NCI-H460 (cell line): ENCODE data around the gene CFAP43. TPM values are rescaled to one million over a fixed set of nuclear protein-coding genes. Genes with fewer than 3 reads are reported as not detected.
"Not testable (repeated sequence)": the region's sequence is repeated elsewhere in the genome, so short reads cannot be mapped to it uniquely, and the experiment has no call there.

Experiments used
- DNase-seq: peaks from one replicate; pipeline ENCODE4 v3.0.0-alpha.2; 2016; ENCODE audit warnings: low read depth; ENCODE audit errors: extremely low read depth
- total RNA-seq: library from RNA; depleted of rRNA; stranded (reverse); fragments of >200 nt; shearing (Covaris generic); gene quantifications from 2 replicates; pipeline ENCODE4 v1.2.3, GENCODE V29; 2014

Gene CFAP43
- total RNA-seq, 1 experiment from 2014 or later = 0.22 TPM

- no peak for DNase-seq
These were observed 24.3 kb upstream of the CFAP43 start for GRCh38 chr10:104256335-104256961.

DNA sequence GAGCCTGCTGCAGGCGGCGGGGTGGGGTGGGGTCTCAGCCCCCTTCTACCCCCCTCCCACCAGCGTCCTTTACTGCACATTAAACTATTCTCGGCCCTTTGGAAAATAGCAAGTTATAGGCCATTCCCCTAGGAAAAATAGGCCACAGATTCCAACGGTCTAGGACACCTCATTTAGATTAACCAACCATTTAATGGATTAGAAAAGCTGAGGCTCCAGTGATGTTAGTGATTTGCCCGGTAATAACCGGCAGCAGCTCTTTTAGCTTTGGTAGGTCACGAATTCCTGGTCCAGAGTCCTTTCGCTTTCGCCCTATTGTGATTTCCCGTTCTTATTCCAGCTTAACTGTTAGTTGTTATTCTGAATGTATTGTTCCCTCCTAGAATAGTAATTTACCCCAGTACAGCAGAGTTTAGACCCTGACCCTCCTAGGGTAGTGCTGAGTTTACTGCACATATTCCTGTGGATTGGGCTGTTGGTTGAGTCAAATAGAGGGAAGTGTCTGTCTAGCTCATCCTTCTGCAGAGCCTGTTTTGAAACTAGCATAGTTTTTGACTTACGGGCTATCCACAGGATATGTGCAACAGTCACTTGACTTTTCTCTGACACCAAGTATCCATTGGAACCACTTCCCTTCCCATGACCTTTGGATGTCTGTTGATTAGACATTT lies 23.3 kb upstream of the CFAP43 start:
- DNase-seq = peak; percentile 41

DNA sequence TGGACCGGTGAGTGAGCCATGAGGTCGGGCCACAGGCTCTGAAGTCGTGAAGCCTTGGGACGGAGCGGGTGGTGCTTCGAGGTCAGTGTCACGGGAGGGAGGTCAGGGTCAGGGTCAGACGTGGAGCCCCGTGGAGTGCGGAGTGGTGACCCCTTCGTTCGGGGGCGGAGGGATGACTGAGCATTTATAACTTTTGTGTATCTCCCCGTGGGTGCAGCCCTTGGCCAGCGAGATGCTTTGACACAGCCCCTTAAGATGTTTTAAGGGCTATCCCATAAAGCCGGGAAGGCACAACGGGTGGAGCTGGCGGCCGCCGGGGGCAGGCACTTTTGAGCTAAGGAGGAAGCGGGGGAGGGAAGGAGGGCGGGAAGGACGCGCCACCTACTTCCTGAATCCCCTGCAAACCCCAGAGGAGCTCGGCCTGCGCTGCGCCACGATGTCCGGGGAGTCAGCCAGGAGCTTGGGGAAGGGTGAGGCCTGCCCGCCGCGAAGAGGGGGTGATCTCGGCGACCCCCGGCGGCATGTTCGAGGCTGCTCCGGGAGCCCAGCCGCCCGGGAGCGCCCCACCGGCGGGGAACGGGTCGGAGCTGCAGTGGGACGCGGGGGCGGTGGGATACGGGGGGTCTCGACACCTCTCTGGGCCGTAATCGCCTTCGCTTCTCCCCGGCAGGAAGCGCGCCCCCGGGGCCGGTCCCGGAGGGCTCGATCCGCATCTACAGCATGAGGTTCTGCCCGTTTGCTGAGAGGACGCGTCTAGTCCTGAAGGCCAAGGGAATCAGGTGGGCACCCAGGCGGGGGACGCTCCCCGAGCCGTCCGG lies 22.5 kb upstream of the CFAP43 start, which contains the start of gene GSTO1:
GSTO1 (plus strand) TSS at position 400 of the 818 bp plus-strand sequence; CDS start at position 437, 37 bp downstream.
- peak; percentile 58 for DNase-seq

DNA sequence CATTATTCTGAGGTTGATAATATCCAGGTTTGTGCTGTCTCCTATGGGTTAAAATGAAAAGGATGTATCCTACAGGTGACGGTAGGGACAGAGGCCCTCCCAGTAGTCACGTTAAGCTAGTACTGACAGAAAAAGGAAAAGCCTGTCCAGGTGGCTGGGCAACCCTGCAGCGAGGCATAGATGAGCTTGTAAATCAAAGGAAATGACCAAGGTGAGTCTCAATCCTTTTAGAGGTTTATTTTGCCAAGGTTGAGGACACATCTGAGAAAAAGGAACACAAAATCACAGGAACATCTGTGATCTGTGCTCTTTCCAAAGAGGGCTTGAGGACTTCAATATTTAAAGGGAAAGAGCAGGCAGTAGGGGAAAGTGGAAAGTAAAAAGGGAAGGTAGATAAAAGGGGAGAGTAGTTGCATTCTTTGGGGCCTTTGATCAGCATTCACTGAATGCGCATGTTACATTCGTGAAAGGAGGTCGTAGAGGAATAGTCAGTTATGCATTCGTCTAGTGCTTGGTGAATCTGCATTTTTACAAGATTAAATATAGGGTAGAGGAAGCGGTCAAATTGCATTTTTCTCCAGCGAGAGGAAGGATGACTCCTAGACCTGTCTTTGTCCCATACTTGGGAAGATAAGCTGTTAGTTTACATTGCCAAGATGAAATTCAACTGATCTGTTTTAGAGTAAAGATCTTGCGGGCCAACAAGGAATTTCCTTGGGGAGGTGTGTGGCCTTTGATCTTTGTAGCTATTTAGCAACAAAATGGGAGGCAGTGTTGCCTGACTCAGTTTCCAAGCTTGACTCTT lies 21.6 kb upstream of the CFAP43 start:
- DNase-seq = no peak

DNA sequence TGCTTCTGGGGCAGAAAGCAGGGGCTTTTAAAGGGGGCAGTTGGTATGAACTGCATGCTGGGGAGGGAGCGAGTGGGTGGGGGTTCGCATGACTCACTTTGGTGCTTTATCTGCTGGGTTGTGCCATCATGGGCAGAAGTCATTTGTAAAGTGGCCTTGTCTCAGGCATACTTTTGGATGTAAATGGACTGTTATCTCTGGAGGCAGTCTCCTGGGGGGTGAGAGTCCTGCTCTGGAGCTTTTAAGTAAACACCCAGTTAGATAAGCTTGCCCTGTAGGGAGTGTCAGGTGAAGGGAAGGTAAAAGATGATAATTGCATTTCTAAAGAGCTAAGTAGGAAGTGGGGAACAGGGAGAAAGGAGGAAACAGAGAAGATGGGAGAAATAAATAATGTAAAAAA lies 20.9 kb upstream of the CFAP43 start:
- no peak for DNase-seq

- DNase-seq = no peak
These were observed 20.2 kb upstream of the CFAP43 start for GRCh38 chr10:104252368-104252767.

GRCh38 chr10:104251443-104251842 lies 19.3 kb upstream of the CFAP43 start:
- no peak for DNase-seq

- DNase-seq = no peak
These were observed 18.2 kb upstream of the CFAP43 start for GRCh38 chr10:104250371-104250770.

DNA sequence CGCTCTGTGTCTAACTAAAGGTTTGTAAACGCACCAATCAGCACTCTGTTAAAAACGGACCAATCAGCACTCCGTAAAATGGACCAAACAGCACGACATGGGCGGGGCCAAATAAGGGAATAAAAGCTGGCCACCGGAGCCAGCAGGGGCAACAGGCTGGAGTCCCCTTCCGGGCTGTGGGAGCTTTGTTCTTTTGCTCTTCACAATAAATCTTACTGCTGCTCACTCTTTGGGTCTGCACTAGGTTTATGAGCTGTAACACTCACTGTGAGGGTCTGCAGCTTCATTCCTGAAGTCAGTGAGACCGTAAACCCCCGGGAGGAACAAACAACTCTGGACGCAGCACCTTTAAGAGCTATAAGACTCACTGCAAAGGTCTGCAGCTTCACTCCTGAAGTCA lies 16.8 kb upstream of the CFAP43 start:
- not testable (repeated sequence) for DNase-seq

DNA sequence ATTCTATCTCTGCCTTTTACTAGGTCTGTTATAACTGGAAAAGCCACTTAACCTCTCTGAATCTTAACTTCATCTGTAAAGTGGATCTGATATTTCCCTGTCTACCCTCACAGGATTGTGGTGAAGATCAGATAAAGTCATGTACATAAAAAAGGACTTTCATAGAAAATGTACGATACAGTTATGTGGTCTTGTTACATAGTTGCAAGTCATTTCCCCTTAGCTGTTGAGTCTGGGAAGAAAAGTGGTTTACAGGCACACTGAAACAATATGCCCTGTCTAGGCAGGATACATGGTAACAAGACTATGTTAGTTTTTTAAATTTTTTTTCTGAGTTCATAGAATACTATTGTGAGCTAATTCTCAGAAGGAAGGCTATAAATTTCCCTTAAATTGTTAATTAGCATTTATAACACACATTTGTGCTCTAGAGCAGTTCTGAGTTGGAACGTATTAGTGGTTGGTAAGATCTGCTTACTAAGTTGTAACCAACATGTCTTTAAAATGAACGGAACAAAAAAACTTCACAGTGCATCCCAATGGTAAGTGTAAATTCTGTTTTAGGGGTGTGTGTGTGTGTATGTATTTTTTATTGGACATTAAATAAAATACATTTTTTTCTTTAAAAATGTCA lies 15.5 kb upstream of the CFAP43 start:
- DNase-seq = no peak

DNA sequence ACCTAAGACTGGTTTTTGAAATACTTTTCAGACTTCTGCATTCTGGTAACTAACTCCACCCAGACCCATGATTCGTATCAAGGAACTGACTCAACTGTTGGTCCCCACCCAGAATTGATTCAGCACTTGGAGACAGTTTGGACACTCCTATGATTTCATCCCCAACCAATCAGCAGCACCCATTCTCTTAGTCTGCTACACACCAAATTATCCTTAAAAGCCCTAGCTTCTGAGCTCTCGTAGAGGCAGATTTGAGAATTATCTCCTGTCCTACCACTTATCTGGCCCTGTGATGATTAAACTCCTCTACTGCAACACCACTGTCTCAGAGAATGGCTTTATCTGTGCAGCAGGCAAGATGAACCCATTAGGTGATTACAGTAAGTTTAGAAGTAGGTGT lies 14.8 kb upstream of the CFAP43 start:
- DNase-seq = no peak

DNA sequence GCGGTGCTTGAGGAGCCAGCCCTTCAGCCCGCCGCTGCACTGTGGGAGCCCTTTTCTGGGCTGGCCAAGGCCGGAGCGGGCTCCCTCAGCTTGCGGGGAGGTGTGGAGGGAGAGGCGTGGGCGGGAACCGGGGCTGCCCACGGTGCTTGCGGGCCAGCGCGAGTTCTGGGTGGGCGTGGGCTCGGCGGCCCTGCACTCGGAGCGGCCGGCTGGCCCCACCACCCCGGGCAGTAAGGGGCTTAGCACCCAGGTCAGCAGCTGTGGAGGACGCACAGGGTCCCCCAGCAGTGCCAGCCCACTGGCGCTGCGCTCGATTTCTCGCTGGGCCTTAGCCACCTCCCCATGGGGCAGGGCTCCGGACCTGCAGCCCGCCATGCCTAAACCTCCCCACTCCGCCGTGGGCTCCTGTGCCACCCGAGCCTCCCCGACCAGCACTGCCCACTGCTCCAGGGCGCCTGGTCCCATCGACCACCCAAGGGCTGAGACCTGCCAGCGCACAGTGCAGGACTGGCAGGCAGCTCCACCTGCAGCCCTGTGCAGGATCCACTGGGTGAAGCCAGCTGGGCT lies 13.0 kb upstream of the CFAP43 start:
- DNase-seq = no peak

GRCh38 chr10:104243512-104243911 lies 11.3 kb upstream of the CFAP43 start:
- no peak for DNase-seq

GRCh38 chr10:104243009-104243408 lies 10.8 kb upstream of the CFAP43 start:
- not testable (repeated sequence) for DNase-seq

GRCh38 chr10:104242545-104242944 lies 10.4 kb upstream of the CFAP43 start:
- no peak for DNase-seq

DNA sequence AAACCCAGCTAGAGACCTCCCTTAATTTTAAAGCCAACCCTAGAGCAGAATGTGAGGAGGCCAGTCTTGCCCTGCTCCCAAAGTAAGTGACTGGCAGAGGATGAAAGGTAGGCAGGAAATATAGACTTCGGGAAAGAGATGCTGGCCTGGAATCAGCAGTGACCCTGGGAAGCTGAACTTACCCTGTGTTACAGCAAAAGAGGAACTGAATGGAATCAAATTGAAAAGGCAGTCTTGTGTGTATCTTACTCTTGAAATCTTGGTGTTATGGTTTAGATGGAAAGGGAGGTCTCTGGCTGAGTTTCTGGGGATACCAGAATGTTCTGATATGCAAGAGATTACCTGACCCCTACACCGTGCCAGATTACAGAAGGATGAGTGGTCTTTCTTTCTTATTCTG lies 7.9 kb upstream of the CFAP43 start:
- DNase-seq = no peak

- DNase-seq = no peak
These were observed 3.6 kb upstream of the CFAP43 start for GRCh38 chr10:104235801-104236200.

GRCh38 chr10:104234934-104235333 lies 2.8 kb upstream of the CFAP43 start:
- DNase-seq = no peak

DNA sequence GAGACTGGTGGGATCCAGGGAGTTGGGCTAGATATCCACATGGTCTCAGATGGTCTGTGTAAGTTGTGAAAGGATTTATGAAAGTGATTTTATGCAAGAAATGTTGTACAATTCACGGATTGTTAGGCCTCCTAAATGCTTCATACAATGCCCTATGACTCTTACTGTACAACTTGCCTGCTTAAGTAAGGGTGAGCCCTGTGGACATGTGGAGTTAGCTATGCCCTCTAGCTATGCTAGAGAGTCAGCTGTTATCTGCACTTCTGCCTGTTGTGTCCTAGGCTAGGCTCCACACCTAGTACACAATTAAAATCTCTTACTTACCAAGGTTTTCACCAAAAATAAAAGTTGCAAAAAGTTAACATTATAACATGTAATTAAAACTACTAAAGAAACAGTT lies 1.7 kb upstream of the CFAP43 start:
- no peak for DNase-seq

GRCh38 chr10:104232613-104233102 lies 494 bp upstream of the CFAP43 start:
- DNase-seq = no peak
